IMR-90 (cell line): ENCODE measurements around the gene SPTSSB.
A peak's percentile ranks its signal among the peaks of the same experiment; 100 is the strongest.

Experiments used
- BHLHE40 ChIP-seq: fragments of 150-350 bp; IDR thresholded peaks from 2 replicates; pipeline ENCODE4 v1.6.1; 2016; ENCODE audit warnings: mild to moderate bottlenecking, low read depth, low read length
- FOS ChIP-seq: fragments of 150-350 bp; IDR thresholded peaks from 2 replicates; pipeline ENCODE4 v1.6.1; 2016; ENCODE audit warnings: low read depth, low read length
- MAFK ChIP-seq: IDR thresholded peaks from 2 replicates; pipeline ENCODE4 v1.6.1; 2012; ENCODE audit warnings: low read depth, low read length, improper control_type of control experiment
- MXI1 ChIP-seq: IDR thresholded peaks from 2 replicates; pipeline ENCODE4 v1.6.1; 2012; ENCODE audit warnings: low read depth, mild to moderate bottlenecking, low read length, moderate library complexity, borderline replicate concordance
- POLR2A ChIP-seq: IDR thresholded peaks from 2 replicates; pipeline ENCODE4 v1.6.1; 2012; ENCODE audit warnings: mild to moderate bottlenecking, low read depth, low read length
- RAD21 ChIP-seq: IDR thresholded peaks from 2 replicates; pipeline ENCODE4 v1.6.1; 2012; ENCODE audit warnings: low read length, improper control_type of control experiment
- RFX5 ChIP-seq: IDR thresholded peaks from 2 replicates; pipeline ENCODE4 v1.8.0; 2012; ENCODE audit warnings: low read depth, mild to moderate bottlenecking, low read length, moderate library complexity
- SMC3 ChIP-seq: fragments of 150-350 bp; IDR thresholded peaks from 2 replicates; pipeline ENCODE4 v1.6.1; 2016; ENCODE audit warnings: low read depth, mild to moderate bottlenecking, antibody characterized with exemption, low read length, moderate library complexity
- TF ChIP-seq, protein P1 (sequence below): conservative IDR thresholded peaks from 2 replicates; pipeline ENCODE4 v1.5.1; 2012; ENCODE audit warnings: mild to moderate bottlenecking, low read depth, low read length, improper control_type of control experiment
- TF ChIP-seq, protein P2 (sequence below): fragments of 150-350 bp; IDR thresholded peaks from 2 replicates; pipeline ENCODE4 v1.6.1; 2017; ENCODE audit warnings: mild to moderate bottlenecking, antibody characterized with exemption, low read length, low read depth

DNA sequence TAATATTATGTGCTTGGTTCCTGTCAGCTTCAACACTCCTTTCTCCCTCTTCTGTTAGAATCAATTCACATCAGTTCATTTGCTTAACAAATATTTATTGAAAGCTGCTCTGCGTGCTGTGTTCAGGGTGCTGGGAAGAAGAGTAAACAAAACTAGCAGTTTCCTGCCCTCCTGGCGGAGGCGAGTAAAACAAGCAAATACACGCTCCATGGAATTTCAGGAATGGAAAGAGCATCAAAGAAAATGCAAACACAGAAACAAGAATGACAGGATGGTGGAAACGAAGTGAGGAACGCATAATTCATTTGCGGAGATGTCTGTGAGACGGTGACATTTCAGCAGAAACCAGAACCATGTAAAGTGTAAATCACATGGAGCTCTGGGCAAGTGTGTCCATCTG is 49.4 kb upstream of the SPTSSB start:
- TF ChIP-seq, protein P1, sequence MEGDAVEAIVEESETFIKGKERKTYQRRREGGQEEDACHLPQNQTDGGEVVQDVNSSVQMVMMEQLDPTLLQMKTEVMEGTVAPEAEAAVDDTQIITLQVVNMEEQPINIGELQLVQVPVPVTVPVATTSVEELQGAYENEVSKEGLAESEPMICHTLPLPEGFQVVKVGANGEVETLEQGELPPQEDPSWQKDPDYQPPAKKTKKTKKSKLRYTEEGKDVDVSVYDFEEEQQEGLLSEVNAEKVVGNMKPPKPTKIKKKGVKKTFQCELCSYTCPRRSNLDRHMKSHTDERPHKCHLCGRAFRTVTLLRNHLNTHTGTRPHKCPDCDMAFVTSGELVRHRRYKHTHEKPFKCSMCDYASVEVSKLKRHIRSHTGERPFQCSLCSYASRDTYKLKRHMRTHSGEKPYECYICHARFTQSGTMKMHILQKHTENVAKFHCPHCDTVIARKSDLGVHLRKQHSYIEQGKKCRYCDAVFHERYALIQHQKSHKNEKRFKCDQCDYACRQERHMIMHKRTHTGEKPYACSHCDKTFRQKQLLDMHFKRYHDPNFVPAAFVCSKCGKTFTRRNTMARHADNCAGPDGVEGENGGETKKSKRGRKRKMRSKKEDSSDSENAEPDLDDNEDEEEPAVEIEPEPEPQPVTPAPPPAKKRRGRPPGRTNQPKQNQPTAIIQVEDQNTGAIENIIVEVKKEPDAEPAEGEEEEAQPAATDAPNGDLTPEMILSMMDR = no peak
- TF ChIP-seq FOS (no peak), RFX5 (no peak), POLR2A (no peak), MAFK (no peak), BHLHE40 (0 out of 2 replicates have a peak, but pooled peaks have one; percentile 14), MXI1 (no peak), RAD21 (no peak), SMC3 (no peak)
- TF ChIP-seq, protein P2, sequence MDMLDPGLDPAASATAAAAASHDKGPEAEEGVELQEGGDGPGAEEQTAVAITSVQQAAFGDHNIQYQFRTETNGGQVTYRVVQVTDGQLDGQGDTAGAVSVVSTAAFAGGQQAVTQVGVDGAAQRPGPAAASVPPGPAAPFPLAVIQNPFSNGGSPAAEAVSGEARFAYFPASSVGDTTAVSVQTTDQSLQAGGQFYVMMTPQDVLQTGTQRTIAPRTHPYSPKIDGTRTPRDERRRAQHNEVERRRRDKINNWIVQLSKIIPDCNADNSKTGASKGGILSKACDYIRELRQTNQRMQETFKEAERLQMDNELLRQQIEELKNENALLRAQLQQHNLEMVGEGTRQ = no peak
